ENCODE data around the gene BRICD5. TPM values are rescaled to one million over a fixed set of nuclear protein-coding genes. Genes with fewer than 3 reads are reported as not detected.

Gene BRICD5
- total and polyA plus RNA-seq, 2 of the 4 experiments (the other 2 are of a cell fraction): 0.18 to 0.94 TPM

DNA sequence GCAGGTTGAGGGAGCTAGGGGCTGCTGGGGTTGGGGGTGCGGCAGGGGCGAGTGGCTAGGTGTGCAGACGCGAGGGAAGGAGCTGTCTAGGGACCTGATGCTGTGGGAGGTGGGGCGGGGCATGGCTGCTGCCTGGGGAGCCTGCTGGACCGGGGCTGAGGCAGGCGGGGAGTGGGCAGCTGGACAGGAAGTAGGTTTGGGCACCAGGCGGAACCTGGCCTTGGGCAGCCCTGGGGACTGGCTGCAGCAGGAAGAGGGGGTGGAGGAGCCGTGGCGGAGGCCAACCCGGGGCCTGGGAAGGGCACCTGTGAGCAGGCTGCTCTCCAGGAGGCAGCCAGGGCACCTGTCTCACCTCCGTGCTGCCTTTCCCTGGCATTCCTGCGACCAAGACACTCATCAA is 19.7 kb upstream of the BRICD5 start:
- Histone ChIP-seq H4K20me1 (ENCODE audit: insufficient read depth, low read length) (peaks cover 24% of the 10 kb centered on the region), H3K56ac (ENCODE audit: extremely low read depth, insufficient read depth, low read length) (no peak overlapping the region), H3K4me3 (ENCODE audit: insufficient read depth, low read depth, low read length) (no peak overlapping the region), H3K9ac (ENCODE audit: low read depth, low read length) (no peak overlapping the region), H3K18ac (ENCODE audit: low read depth, low read length) (no peak overlapping the region), H2AK5ac (ENCODE audit: low read depth, low read length) (no peak overlapping the region), H4K91ac (ENCODE audit: insufficient read depth, low read depth, low read length) (no peak overlapping the region), H3K4me1 (ENCODE audit: control insufficient read depth, insufficient read depth, low read length) (peaks cover 7% of the 10 kb centered on the region), H2BK15ac (ENCODE audit: low read depth, low read length) (no peak overlapping the region), H2BK120ac (ENCODE audit: low read depth, low read length) (no peak overlapping the region), H3K9me3 (ENCODE audit: control insufficient read depth, insufficient read depth, low read length) (no peaks in the 10 kb centered on the region), H4K5ac (ENCODE audit: low read depth, low read length) (no peak overlapping the region), H3K36me3 (ENCODE audit: control insufficient read depth, insufficient read depth, low read length) (peaks cover 57% of the 10 kb centered on the region), H3K27me3 (ENCODE audit: control insufficient read depth, insufficient read depth, low read length) (no peaks in the 10 kb centered on the region), H2BK5ac (ENCODE audit: low read depth, low read length, poor library complexity, severe bottlenecking) (no peak overlapping the region), H3K27ac (ENCODE audit: insufficient read depth, low read length) (no peak overlapping the region), H3K14ac (replicated peaks; ENCODE audit: low read depth, low read length) (no peak overlapping the region), H3K4ac (ENCODE audit: low read depth, low read length) (no peak overlapping the region), H3K23ac (ENCODE audit: low read depth, low read length) (no peak overlapping the region), H2AK9ac (replicated peaks; ENCODE audit: low read depth, low read length, poor library complexity) (no peak overlapping the region), H2BK20ac (ENCODE audit: low read depth, low read length) (no peak overlapping the region), H3K9me1 (ENCODE audit: insufficient read depth, low read length) (peaks cover 10% of the 10 kb centered on the region; the same call in 1 of the 2 replicates), H2AFZ (replicated peaks; ENCODE audit: low read length, poor library complexity) (no peak overlapping the region), H3K79me1 (ENCODE audit: low read depth in 1 of 2, low read length in 2 of 2) (peaks cover 2 to 30% of the 10 kb centered on the region in 2 experiments; a peak in 3 of 4 replicates), H3K4me2 (ENCODE audit: low read depth, low read length) (no peak overlapping the region), H4K8ac (ENCODE audit: low read depth in 2 of 2, low read length in 2 of 2) (no peak overlapping the region)
- DNase-seq: no peak
- in situ Hi-C loops (cut with MboI; ENCODE audit: low sequenced_read_pairs) (no loop called here), dilution Hi-C loops (cut with HindIII; ENCODE audit: low sequenced_read_pairs, unreplicated experiment) (no loop called here), intact Hi-C loops (cut with micrococcal nuclease) (no loop called here)
- no peak for ATAC-seq (ENCODE audit: low read depth)
- POLR2A ChIA-PET (ENCODE audit: unreplicated experiment): no interaction called here
- TF ChIP-seq CEBPB (IDR thresholded peaks at IDR 0.05; ENCODE audit: low read depth, low read length) (no peak), RFX5 (IDR thresholded peaks at IDR 0.05; ENCODE audit: low read depth, low read length) (no peak), NFE2L2 (IDR thresholded peaks at IDR 0.05; ENCODE audit: low read depth, low read length) (no peak), SMC3 (IDR thresholded peaks at IDR 0.05; ENCODE audit: low read depth, low read length) (no peak), BHLHE40 (IDR thresholded peaks at IDR 0.05; ENCODE audit: low read depth, low read length) (no peak), CHD1 (IDR thresholded peaks at IDR 0.05; ENCODE audit: low read depth, low read length) (no peak), RCOR1 (IDR thresholded peaks at IDR 0.05; ENCODE audit: insufficient replicate concordance, low read length) (no peak)
- BruUV-seq (replicated peaks): no TSS peak
- 92% methylated on average over 10 of the region's 13 CpGs; no CpG with 5 or more reads in 1 of the 2 experiments for WGBS, 2 experiments (ENCODE audit: extremely low coverage in 2 of 2, insufficient read length in 1 of 2)
- CTCF ChIA-PET: no interaction called here

All from IMR-90 (cell line).